ENCODE measurements around the gene AHCYL2.
"Not testable (repeated sequence)": the region's sequence is repeated elsewhere in the genome, so short reads cannot be mapped to it uniquely, and the experiment has no call there.

AHCYL2 gene

GRCh38 chr7:129277629-129278028 is 52.8 kb downstream of the AHCYL2 start:
- no peak for DNase-seq (ENCODE audit: low read depth, low spot score)

GRCh38 chr7:129278688-129279087 is 53.9 kb downstream of the AHCYL2 start:
- H3K27ac ChIP-seq, result no peak overlapping the region
- no peak for DNase-seq (ENCODE audit: low read depth, low spot score)

More at GRCh38 chr7:129277629-129278028, 52.8 kb downstream of the AHCYL2 start:
- H3K27ac ChIP-seq, result no peak overlapping the region

DNA sequence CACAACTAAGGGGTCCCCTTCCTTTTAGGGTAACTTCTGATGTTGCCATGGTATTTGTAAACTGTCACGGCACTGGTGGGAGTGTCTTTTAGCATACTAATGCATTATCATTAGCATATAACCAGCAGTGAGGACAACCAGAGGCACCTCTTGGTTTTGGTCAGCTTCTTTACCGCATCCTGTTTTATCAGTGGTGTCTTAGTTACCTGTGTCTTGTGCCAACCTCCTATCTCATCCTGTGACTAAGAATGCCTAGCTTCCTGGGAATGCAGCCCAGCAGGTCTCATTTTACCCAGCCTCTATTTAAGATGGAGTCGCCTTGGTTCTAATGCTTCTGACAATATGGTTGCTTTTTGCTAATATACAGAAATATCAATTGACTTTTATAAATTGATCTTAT is 54.9 kb downstream of the AHCYL2 start:
- DNase-seq (ENCODE audit: low read depth, low spot score), result no peak
- no peak overlapping the region for H3K27ac ChIP-seq

GRCh38 chr7:129281163-129281562 is 56.3 kb downstream of the AHCYL2 start:
- H3K27ac ChIP-seq, result no peak overlapping the region
- DNase-seq (ENCODE audit: low read depth, low spot score), result no peak

- no peak overlapping the region for H3K27ac ChIP-seq
- DNase-seq (ENCODE audit: low read depth, low spot score), result no peak
These were observed 58.0 kb downstream of the AHCYL2 start for GRCh38 chr7:129282865-129283264.

- H3K27ac ChIP-seq, result no peak overlapping the region
- DNase-seq (ENCODE audit: low read depth, low spot score), result no peak
These were observed 59.1 kb downstream of the AHCYL2 start for GRCh38 chr7:129283936-129284335.

- DNase-seq (ENCODE audit: low read depth, low spot score), result no peak
- no peak overlapping the region for H3K27ac ChIP-seq
These were observed 60.3 kb downstream of the AHCYL2 start for GRCh38 chr7:129285111-129285510.

DNA sequence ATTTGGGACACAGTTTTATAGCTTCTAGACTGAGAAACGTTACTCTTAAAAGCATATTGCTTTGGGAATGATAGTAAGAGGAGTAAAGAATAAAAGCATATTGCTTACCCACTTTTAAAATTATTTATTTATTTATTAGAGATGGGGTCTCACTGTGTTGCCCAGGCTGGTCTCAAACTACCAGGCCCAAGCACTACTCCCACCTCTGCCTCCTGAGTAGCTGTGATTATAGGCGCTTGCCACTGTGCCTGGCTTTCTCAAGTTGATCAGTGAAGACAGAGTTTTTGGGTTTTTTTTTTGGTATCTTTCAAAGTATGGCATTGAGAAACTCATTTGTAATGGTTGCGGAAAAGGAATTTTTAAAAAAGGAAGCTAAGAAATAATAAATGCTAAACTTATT is 68.0 kb downstream of the AHCYL2 start:
- no peak overlapping the region for H3K27ac ChIP-seq
- no peak for DNase-seq (ENCODE audit: low read depth, low spot score)

DNA sequence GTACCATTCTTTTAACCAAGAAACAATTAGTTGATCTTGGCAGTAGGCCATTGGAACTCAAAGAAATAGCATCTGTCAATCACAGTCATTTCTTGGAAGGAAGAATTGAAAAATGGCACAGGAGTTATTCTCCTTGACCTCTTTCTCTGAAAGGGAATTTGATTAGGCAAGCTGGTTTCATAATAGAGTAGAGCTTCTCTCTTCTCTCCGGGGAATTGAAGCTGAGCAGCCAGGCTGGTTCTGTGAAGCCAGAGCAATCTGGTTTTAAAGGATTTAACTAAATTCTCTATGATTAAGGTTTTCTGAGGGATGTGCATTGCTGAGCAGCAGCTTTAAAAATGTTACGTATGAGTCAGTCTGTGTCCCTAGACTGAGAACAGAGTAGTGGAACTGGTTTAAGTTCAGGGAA is 70.2 kb downstream of the AHCYL2 start:
- H3K27ac ChIP-seq, result no peak overlapping the region
- no peak for DNase-seq (ENCODE audit: low read depth, low spot score)

- no peak overlapping the region for H3K27ac ChIP-seq
- no peak for DNase-seq (ENCODE audit: low read depth, low spot score)
These were observed 73.6 kb downstream of the AHCYL2 start for GRCh38 chr7:129298268-129298893.

DNA sequence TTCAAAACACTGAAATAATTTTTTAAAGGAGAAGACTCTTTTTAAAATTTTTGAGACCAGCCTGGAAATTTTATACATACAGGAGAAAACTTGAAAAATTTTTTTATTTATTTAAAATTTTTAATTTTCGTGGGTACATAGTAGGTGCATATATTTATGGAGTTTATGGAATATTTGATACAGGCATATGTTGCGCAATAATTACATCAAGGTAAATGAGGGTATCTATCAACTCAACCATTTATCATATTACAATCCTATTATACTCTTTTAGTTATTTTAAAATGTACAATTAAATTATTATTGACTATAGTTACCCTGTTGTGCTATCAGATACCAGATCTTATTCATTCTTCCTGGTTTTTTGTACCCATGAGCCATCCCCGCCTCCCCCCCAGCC is 75.1 kb downstream of the AHCYL2 start:
- DNase-seq (ENCODE audit: low read depth, low spot score), result no peak
- H3K27ac ChIP-seq, result no peak overlapping the region

DNA sequence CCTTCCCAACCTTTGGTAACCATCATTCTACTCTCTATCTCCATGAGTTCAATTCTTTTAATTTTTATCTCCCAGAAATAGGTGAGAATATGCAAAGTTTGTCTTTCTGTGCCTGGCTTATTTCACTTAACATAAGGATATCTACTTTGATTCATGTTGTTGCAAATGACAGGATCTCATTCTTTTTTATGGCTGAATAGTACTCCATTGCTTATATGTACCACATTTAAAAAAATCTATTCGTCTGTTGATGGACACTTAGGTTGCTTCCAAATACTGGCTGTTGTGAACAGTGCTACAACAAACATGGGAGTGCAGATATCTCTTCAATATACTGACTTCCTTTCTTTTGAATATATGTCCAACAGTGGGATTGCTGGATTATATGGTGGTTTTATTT is 75.5 kb downstream of the AHCYL2 start:
- not testable (repeated sequence) for H3K27ac ChIP-seq; DNase-seq (ENCODE audit: low read depth, low spot score)

- peak overlapping the region; percentile 89 for H3K27ac ChIP-seq
- DNase-seq (ENCODE audit: low read depth, low spot score), result peak; percentile 88
These were observed 82.8 kb downstream of the AHCYL2 start for GRCh38 chr7:129307592-129307991.

- peak overlapping the region; percentile 89 for H3K27ac ChIP-seq
- peak; percentile 67 for DNase-seq (ENCODE audit: low read depth, low spot score)
These were observed 83.2 kb downstream of the AHCYL2 start for GRCh38 chr7:129308047-129308446.

DNA sequence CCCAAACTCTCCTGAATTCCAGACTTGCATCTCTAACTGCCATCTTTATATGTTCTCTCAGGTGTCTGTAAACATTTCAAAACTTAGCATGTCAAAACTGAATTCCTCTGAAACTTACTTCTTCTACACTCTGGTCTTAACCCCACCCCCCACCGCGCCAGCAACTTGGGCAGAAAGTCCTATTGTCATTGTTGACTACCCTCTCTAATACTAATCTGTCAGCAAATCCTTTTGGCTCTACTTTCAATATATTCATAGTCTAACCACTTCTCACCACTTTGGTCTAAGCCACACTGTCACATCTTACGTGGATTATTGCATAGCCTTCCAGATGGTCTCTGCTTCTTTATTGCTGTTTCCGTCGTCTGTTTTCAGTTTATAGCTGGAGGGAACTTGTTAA is 86.6 kb downstream of the AHCYL2 start:
- DNase-seq (ENCODE audit: low read depth, low spot score), result no peak
- no peak overlapping the region for H3K27ac ChIP-seq

- no peak overlapping the region for H3K27ac ChIP-seq
- no peak for DNase-seq (ENCODE audit: low read depth, low spot score)
These were observed 88.5 kb downstream of the AHCYL2 start for GRCh38 chr7:129313282-129313681.

- no peak overlapping the region for H3K27ac ChIP-seq
- no peak for DNase-seq (ENCODE audit: low read depth, low spot score)
These were observed 91.1 kb downstream of the AHCYL2 start for GRCh38 chr7:129315960-129316359.

GRCh38 chr7:129317450-129317849 is 92.6 kb downstream of the AHCYL2 start:
- no peak for DNase-seq (ENCODE audit: low read depth, low spot score)
- H3K27ac ChIP-seq, result no peak overlapping the region

GRCh38 chr7:129327076-129327475 is 102.2 kb downstream of the AHCYL2 start:
- no peak for DNase-seq (ENCODE audit: low read depth, low spot score)
- H3K27ac ChIP-seq, result no peak overlapping the region

DNA sequence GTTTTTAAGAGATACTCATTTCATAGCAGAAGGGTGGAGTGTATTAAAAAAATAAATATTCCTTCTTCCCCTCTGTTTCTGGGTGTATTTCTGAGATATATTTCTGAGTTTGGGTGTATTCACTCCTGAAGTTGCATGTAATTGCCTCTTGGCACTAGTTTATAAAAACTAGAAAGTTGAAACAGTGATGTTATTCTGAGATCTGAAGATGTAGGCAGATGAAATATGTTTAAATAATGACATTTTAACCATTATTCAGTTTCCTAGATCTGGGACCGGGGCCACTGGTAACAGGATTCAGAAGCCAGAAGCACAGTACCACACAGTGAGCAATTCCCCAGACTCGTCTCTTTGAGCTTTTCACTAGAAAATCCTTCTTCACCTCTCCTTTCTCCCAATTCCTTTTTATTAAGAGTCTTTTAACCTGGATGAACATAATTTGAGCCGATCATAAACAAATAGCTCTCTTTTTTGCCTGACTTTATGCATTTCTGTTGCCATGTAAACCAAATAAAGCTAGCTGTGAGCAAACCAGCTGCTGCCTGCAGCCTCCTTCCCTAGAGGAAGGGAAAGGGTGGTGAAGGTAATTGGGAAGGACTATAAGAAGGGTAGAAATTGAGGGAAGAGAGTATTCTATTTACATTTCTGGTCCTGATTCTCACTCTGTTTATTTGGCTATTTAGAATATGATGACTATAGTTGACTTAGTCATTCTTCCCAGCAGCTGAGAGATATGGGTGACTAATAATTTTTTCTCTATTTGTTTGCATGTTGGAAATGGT is 107.6 kb downstream of the AHCYL2 start:
- DNase-seq (ENCODE audit: low read depth, low spot score), result no peak

DNA sequence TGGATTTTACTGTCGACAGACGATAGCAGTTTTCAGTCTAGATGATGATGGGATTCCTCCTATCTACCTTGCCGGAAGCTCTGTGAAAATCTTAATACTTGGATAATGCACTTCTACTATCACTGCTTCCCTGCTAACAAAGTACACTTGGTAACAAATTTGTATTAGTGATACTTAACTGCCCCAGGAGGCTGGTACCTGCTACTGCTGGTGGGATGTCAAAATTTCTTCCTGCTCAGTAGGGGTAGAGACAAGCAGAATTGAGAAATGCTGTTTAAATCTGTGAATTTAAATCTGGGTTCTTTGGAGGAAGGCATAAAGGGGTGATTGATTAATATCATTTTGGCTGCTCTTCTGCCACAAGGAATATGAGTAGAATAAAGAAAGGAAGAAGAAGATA is 109.6 kb downstream of the AHCYL2 start:
- no peak for DNase-seq (ENCODE audit: low read depth, low spot score)
- H3K27ac ChIP-seq, result no peak overlapping the region

More for the DNA sequence above, 107.6 kb downstream of the AHCYL2 start:
- no peak overlapping the region for H3K27ac ChIP-seq

GRCh38 chr7:129338450-129338849 is 113.6 kb downstream of the AHCYL2 start:
- no peak overlapping the region for H3K27ac ChIP-seq
- DNase-seq (ENCODE audit: low read depth, low spot score), result no peak
